Lower lobe of right lung (tissue), 2 donors: Measurements from ENCODE around the gene OR51V1. TPM values are rescaled to one million over a fixed set of nuclear protein-coding genes. Genes with fewer than 3 reads are reported as not detected.

ENCODE experiments used
- ATAC-seq, 2 donors: fragments of 200-7000 bp; cut with Tn5 transposase; one replicate each; pipeline ENCODE4 v1.9.1; 2020 to 2022; ENCODE audit warnings: mild to moderate bottlenecking in 2 of 2, moderate library complexity in 2 of 2
- DNase-seq: peaks from one replicate; pipeline ENCODE4 v3.0.0-alpha.2; 2020
- H3K27ac ChIP-seq: fragments of 200-600 bp; one replicate; pipeline ENCODE4 v1.8.0; 2022
- H3K27me3 ChIP-seq: fragments of 200-600 bp; one replicate; pipeline ENCODE4 v1.8.0; 2022; ENCODE audit warnings: low read depth
- H3K36me3 ChIP-seq: fragments of 200-600 bp; one replicate; pipeline ENCODE4 v1.8.0; 2022; ENCODE audit warnings: mild to moderate bottlenecking
- H3K4me1 ChIP-seq: fragments of 200-600 bp; one replicate; pipeline ENCODE4 v1.8.0; 2022
- H3K4me3 ChIP-seq: fragments of 200-600 bp; one replicate; pipeline ENCODE4 v1.8.0; 2022; ENCODE audit warnings: mild to moderate bottlenecking
- H3K9me3 ChIP-seq: fragments of 200-600 bp; one replicate; pipeline ENCODE4 v1.8.0; 2022
- intact Hi-C: fragments of 100-400 bp; cut with DNase I; formaldehyde crosslinking; loops from one replicate; pipeline ENCODE4 v1.11.0; 2022
- total RNA-seq: library from RNA; stranded (reverse); fragmentation: NEBNext Ultra II Directional; extraction: Animal tissue kit (Norgen Biotek cat#: 25700); gene quantifications from one replicate; pipeline ENCODE4 v1.2.1, GENCODE V29; 2021
- TF ChIP-seq, protein P1 (sequence below): fragments of 200-600 bp; IDR thresholded peaks from one replicate; pipeline ENCODE4 v1.8.0; 2022; ENCODE audit warnings: antibody characterized with exemption, mild to moderate bottlenecking
- donor health status: DM: no; HTN: yes; CAD: no; lungs with severe emphysema.

OR51V1 gene
- total RNA-seq, 1 donor from 2014 or later, result not detected

DNA sequence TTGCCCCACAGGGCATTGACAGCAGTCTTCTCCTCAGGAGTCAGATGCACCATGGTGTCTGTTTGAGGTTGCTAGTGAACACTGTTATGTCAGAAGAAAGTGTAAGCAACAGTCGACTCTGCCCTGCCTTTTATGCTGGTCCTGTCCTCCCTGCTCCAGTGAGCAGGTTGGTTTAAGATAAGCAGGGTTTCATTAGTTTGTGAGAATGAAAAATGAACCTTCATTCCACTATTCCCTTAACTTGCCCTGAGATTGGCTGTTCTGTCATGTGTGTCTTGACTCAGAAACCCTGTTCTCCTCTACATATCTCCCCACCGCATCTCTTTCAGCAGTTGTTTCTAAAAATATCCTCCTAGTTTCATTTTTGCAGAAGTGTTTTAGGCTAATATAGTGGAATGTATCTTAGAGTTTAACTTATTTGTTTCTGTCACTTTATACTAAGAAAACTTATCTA is 33.9 kb upstream of the OR51V1 start, which contains the start of gene HBD:
TSS of gene HBD (minus strand) at position 103 of the 454 bp plus-strand sequence. CDS start at position 53, 50 bp downstream.
- H3K27ac ChIP-seq, result no peak within 1 kb of the TSS
- no peaks in the 10 kb centered on the region for H3K27me3 ChIP-seq
- H3K4me1 ChIP-seq, result no peaks in the 10 kb centered on the region
- H3K36me3 ChIP-seq, result no peaks in the 10 kb centered on the region
- intact Hi-C loops, result no loop called here
- no peaks in the 10 kb centered on the region for H3K9me3 ChIP-seq
- H3K4me3 ChIP-seq, result no peak within 1 kb of the TSS
- DNase-seq, result no peak
- TF ChIP-seq, protein P1, sequence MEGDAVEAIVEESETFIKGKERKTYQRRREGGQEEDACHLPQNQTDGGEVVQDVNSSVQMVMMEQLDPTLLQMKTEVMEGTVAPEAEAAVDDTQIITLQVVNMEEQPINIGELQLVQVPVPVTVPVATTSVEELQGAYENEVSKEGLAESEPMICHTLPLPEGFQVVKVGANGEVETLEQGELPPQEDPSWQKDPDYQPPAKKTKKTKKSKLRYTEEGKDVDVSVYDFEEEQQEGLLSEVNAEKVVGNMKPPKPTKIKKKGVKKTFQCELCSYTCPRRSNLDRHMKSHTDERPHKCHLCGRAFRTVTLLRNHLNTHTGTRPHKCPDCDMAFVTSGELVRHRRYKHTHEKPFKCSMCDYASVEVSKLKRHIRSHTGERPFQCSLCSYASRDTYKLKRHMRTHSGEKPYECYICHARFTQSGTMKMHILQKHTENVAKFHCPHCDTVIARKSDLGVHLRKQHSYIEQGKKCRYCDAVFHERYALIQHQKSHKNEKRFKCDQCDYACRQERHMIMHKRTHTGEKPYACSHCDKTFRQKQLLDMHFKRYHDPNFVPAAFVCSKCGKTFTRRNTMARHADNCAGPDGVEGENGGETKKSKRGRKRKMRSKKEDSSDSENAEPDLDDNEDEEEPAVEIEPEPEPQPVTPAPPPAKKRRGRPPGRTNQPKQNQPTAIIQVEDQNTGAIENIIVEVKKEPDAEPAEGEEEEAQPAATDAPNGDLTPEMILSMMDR, result no peak
- no peak for ATAC-seq

- TF ChIP-seq, protein P1, result no peak
- Histone ChIP-seq H3K27ac (no peak overlapping the region), H3K36me3 (no peaks in the 10 kb centered on the region), H3K27me3 (no peaks in the 10 kb centered on the region), H3K9me3 (no peaks in the 10 kb centered on the region), H3K4me3 (no peak overlapping the region), H3K4me1 (no peaks in the 10 kb centered on the region)
- intact Hi-C loops, result no loop called here
- ATAC-seq (no peak), DNase-seq (no peak)
Measured at GRCh38 chr11:5233307-5233706, 32.8 kb upstream of the OR51V1 start.

GRCh38 chr11:5232821-5233220 is 32.3 kb upstream of the OR51V1 start:
- Histone ChIP-seq H3K36me3 (no peaks in the 10 kb centered on the region), H3K4me1 (no peaks in the 10 kb centered on the region), H3K9me3 (no peaks in the 10 kb centered on the region), H3K4me3 (no peak overlapping the region), H3K27me3 (no peaks in the 10 kb centered on the region), H3K27ac (no peak overlapping the region)
- ATAC-seq (no peak), DNase-seq (no peak)
- TF ChIP-seq, protein P1, result no peak
- intact Hi-C loops, result no loop called here

DNA sequence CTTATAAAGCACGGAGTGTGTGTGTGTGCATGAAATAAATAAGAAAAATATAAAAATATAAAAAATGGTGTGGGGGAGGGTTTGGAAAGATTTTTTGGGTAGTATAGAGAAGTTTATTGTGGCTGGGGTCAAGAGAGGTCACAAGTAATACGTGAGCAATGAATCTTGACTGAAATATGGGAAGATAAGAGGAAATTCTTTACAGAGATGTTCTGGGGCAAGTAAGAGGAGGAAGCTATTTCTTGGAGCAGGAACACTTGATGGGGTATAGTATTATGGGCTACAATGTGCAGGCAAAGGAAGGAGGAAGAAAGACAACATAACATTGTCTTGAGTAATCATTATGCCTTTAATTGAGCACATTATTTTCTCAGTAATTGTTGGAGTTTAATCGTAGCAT is 31.7 kb upstream of the OR51V1 start:
- ATAC-seq, result no peak
- intact Hi-C loops, result no loop called here
- no peaks in the 10 kb centered on the region for H3K4me1 ChIP-seq

GRCh38 chr11:5231111-5231510 is 30.6 kb upstream of the OR51V1 start:
- TF ChIP-seq, protein P1, result no peak
- no peaks in the 10 kb centered on the region for H3K27me3 ChIP-seq
- intact Hi-C loops, result no loop called here
- no peaks in the 10 kb centered on the region for H3K4me1 ChIP-seq
- H3K36me3 ChIP-seq, result no peaks in the 10 kb centered on the region
- H3K4me3 ChIP-seq, result no peak overlapping the region
- H3K27ac ChIP-seq, result no peak overlapping the region
- no peaks in the 10 kb centered on the region for H3K9me3 ChIP-seq
- ATAC-seq (no peak), DNase-seq (no peak)

More for the DNA sequence above, 31.7 kb upstream of the OR51V1 start:
- no peaks in the 10 kb centered on the region for H3K36me3 ChIP-seq
- H3K27ac ChIP-seq, result no peak overlapping the region
- TF ChIP-seq, protein P1, result no peak
- DNase-seq, result no peak
- no peaks in the 10 kb centered on the region for H3K27me3 ChIP-seq
- no peak overlapping the region for H3K4me3 ChIP-seq
- H3K9me3 ChIP-seq, result no peaks in the 10 kb centered on the region

DNA sequence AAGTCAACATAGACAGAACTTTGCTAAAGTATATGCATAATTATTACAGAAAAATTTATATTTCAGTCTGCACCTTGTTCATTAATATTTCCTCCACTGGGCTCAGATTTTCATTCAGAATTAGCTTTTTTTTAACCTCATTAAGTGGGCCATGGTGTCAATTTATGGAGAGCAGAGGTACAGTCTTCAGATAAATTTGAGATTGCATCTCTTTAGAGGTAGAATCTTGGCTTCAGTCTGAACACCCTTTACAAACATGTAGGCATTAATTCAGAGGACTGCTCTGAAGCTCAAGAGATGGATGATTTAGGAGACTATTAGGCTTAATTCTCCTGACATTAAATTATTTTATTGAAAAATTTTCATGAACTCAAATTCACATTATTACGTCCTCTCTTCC is 29.8 kb upstream of the OR51V1 start:
- DNase-seq (no peak), ATAC-seq (no peak)
- no peaks in the 10 kb centered on the region for H3K27me3 ChIP-seq
- no peak overlapping the region for H3K27ac ChIP-seq
- H3K4me3 ChIP-seq, result no peak overlapping the region
- no peaks in the 10 kb centered on the region for H3K9me3 ChIP-seq
- intact Hi-C loops, result no loop called here
- no peaks in the 10 kb centered on the region for H3K4me1 ChIP-seq
- TF ChIP-seq, protein P1, result no peak
- no peaks in the 10 kb centered on the region for H3K36me3 ChIP-seq
